ENCODE measurements around the gene SAMD4A. TPM values are rescaled to one million over a fixed set of nuclear protein-coding genes. Genes with fewer than 3 reads are reported as not detected.

The SAMD4A gene
- total and polyA plus RNA-seq, 2 donors (not counting 1 experiment from before 2014, with no cell fraction given), result 9.3 to 39.8 TPM

- Histone ChIP-seq H4K20me1 (ENCODE audit: control insufficient read depth, extremely low read depth, insufficient read depth, low read length) (no peaks in the 10 kb centered on the region), H2AFZ (ENCODE audit: low read length) (no peak overlapping the region), H3K4me1 (ENCODE audit: control insufficient read depth, extremely low read depth, insufficient read depth, low read length) (no peaks in the 10 kb centered on the region), H3K9me3 (ENCODE audit: control insufficient read depth, insufficient read depth, low read depth, low read length) (no peaks in the 10 kb centered on the region), H3K27ac (ENCODE audit: insufficient read depth, low read length) (no peak overlapping the region), H3K27me3 (ENCODE audit: control insufficient read depth, insufficient read depth, low read length) (no peaks in the 10 kb centered on the region), H3K4me2 (ENCODE audit: extremely low read depth, insufficient read depth, low read length) (no peak overlapping the region), H3K4me3 (replicated peaks in 1 of 4; ENCODE audit: control extremely low read depth in 1 of 4, insufficient read depth in 1 of 4, low read depth in 3 of 4, low read length in 4 of 4) (no peak overlapping the region), H3K36me3 (ENCODE audit: control insufficient read depth, insufficient read depth, low read length) (peaks cover 1% of the 10 kb centered on the region), H3K79me2 (ENCODE audit: control insufficient read depth, insufficient read depth, low read length) (no peaks in the 10 kb centered on the region), H3K9ac (ENCODE audit: insufficient read depth, low read length) (no peak overlapping the region)
- no peak for DNase-seq (ENCODE audit: low read depth in 2 of 2)
- TF ChIP-seq EZH2 (IDR thresholded peaks at IDR 0.05; ENCODE audit: low read length, missing control alignments) (no peak), CTCF (conservative IDR thresholded peaks at IDR 0.05 in 1 of 2, IDR thresholded peaks at IDR 0.05 in 1 of 2; ENCODE audit: low read depth in 1 of 2, low read length in 2 of 2) (no peak)
Measured at GRCh38 chr14:54537651-54538050, 29.3 kb upstream of the SAMD4A start.

- DNase-seq (ENCODE audit: low read depth in 2 of 2), result no peak
- Histone ChIP-seq H3K36me3 (ENCODE audit: control insufficient read depth, insufficient read depth, low read length) (peaks cover 1% of the 10 kb centered on the region), H2AFZ (ENCODE audit: low read length) (no peak overlapping the region), H3K4me3 (replicated peaks in 1 of 4; ENCODE audit: control extremely low read depth in 1 of 4, insufficient read depth in 1 of 4, low read depth in 3 of 4, low read length in 4 of 4) (no peak overlapping the region), H3K27ac (ENCODE audit: insufficient read depth, low read length) (no peak overlapping the region), H3K9ac (ENCODE audit: insufficient read depth, low read length) (no peak overlapping the region), H3K9me3 (ENCODE audit: control insufficient read depth, insufficient read depth, low read depth, low read length) (no peaks in the 10 kb centered on the region), H3K4me1 (ENCODE audit: control insufficient read depth, extremely low read depth, insufficient read depth, low read length) (no peaks in the 10 kb centered on the region), H3K4me2 (ENCODE audit: extremely low read depth, insufficient read depth, low read length) (no peak overlapping the region), H4K20me1 (ENCODE audit: control insufficient read depth, extremely low read depth, insufficient read depth, low read length) (no peaks in the 10 kb centered on the region), H3K79me2 (ENCODE audit: control insufficient read depth, insufficient read depth, low read length) (no peaks in the 10 kb centered on the region), H3K27me3 (ENCODE audit: control insufficient read depth, insufficient read depth, low read length) (no peaks in the 10 kb centered on the region)
- TF ChIP-seq CTCF (conservative IDR thresholded peaks at IDR 0.05 in 1 of 2, IDR thresholded peaks at IDR 0.05 in 1 of 2; ENCODE audit: low read depth in 1 of 2, low read length in 2 of 2), result no peak
- no peak for TF ChIP-seq EZH2 (IDR thresholded peaks at IDR 0.05; ENCODE audit: low read length, missing control alignments)
Measured at GRCh38 chr14:54538055-54538454, 28.9 kb upstream of the SAMD4A start.

GRCh38 chr14:54547583-54547982, 19.3 kb upstream of the SAMD4A start:
- no peak overlapping the region for H3K9ac ChIP-seq (ENCODE audit: insufficient read depth, low read length)

More at GRCh38 chr14:54547583-54547982, 19.3 kb upstream of the SAMD4A start:
- Histone ChIP-seq H3K4me3 (replicated peaks in 1 of 4; ENCODE audit: control extremely low read depth in 1 of 4, insufficient read depth in 1 of 4, low read depth in 3 of 4, low read length in 4 of 4) (no peak overlapping the region), H3K9me3 (ENCODE audit: control insufficient read depth, insufficient read depth, low read depth, low read length) (no peaks in the 10 kb centered on the region), H3K27me3 (ENCODE audit: control insufficient read depth, insufficient read depth, low read length) (no peaks in the 10 kb centered on the region), H3K4me2 (ENCODE audit: extremely low read depth, insufficient read depth, low read length) (no peak overlapping the region), H3K27ac (ENCODE audit: insufficient read depth, low read length) (no peak overlapping the region), H4K20me1 (ENCODE audit: control insufficient read depth, extremely low read depth, insufficient read depth, low read length) (no peaks in the 10 kb centered on the region), H3K36me3 (ENCODE audit: control insufficient read depth, insufficient read depth, low read length) (no peaks in the 10 kb centered on the region), H3K4me1 (ENCODE audit: control insufficient read depth, extremely low read depth, insufficient read depth, low read length) (no peaks in the 10 kb centered on the region), H3K79me2 (ENCODE audit: control insufficient read depth, insufficient read depth, low read length) (no peaks in the 10 kb centered on the region), H2AFZ (ENCODE audit: low read length) (no peak overlapping the region)
- no peak for DNase-seq (ENCODE audit: low read depth in 2 of 2)
- TF ChIP-seq EZH2 (IDR thresholded peaks at IDR 0.05; ENCODE audit: low read length, missing control alignments) (no peak), CTCF (conservative IDR thresholded peaks at IDR 0.05 in 1 of 2, IDR thresholded peaks at IDR 0.05 in 1 of 2; ENCODE audit: low read depth in 1 of 2, low read length in 2 of 2) (no peak)

Measured in fibroblast of lung (primary cell).